Natural killer cell (primary cell): Measurements from ENCODE around the gene DHCR24. TPM values are rescaled to one million over a fixed set of nuclear protein-coding genes. Genes with fewer than 3 reads are reported as not detected.

Experiments
- ATAC-seq, 3 donors: fragments of 150-1000 bp in 2 of 3; fragments of 200-7000 bp in 1 of 3; cut with Tn5 transposase; 1 replicate in 1 of 3; 2 replicates in 2 of 3; pipeline ENCODE4 v1.10.0; 2021; ENCODE audit warnings: mild to moderate bottlenecking in 2 of 3, moderate library complexity in 2 of 3
- DNase-seq, 2 donors: peaks; one replicate each; pipeline versions ENCODE4 v3.0.0 to v3.0.0-alpha.2; 2013 to 2021; ENCODE audit warnings: mixed read lengths in 1 of 2
- H3K27ac ChIP-seq: one replicate; pipeline ENCODE4 v1.5.1; 2013; ENCODE audit warnings: mild to moderate bottlenecking, low read length
- H3K27me3 ChIP-seq: one replicate; pipeline ENCODE4 v1.6.1; 2013; ENCODE audit warnings: low read length; ENCODE audit not compliant: control insufficient read depth, insufficient read depth
- H3K36me3 ChIP-seq: one replicate; pipeline ENCODE4 v1.6.1; 2013; ENCODE audit warnings: low read length; ENCODE audit not compliant: control insufficient read depth, insufficient read depth
- H3K4me1 ChIP-seq: one replicate; pipeline ENCODE4 v1.6.1; 2013; ENCODE audit warnings: low read length; ENCODE audit not compliant: control insufficient read depth, insufficient read depth
- H3K4me3 ChIP-seq: one replicate; pipeline ENCODE4 v1.5.1; 2013; ENCODE audit warnings: low read length
- H3K9me3 ChIP-seq: one replicate; pipeline ENCODE4 v1.6.1; 2013; ENCODE audit warnings: low read length; ENCODE audit not compliant: control insufficient read depth, insufficient read depth
- H3K27ac Mint-ChIP-seq, 2 donors: one replicate each; pipeline ENCODE4 v1.8.0; 2022; ENCODE audit warnings: mild to moderate bottlenecking in 2 of 2, mixed read lengths in 2 of 2, moderate library complexity in 1 of 2
- H3K27me3 Mint-ChIP-seq, 2 donors: one replicate each; pipeline ENCODE4 v1.8.0; 2022; ENCODE audit warnings: low read depth in 2 of 2, mixed read lengths in 2 of 2
- H3K36me3 Mint-ChIP-seq: one replicate; pipeline ENCODE4 v1.8.0; 2022; ENCODE audit warnings: mixed read lengths
- H3K4me1 Mint-ChIP-seq, 2 donors: one replicate each; pipeline ENCODE4 v1.8.0; 2022; ENCODE audit warnings: mixed read lengths in 2 of 2
- H3K4me3 Mint-ChIP-seq: one replicate; pipeline ENCODE4 v1.8.0; 2022; ENCODE audit warnings: mild to moderate bottlenecking, moderate library complexity, mixed read lengths
- H3K9me3 Mint-ChIP-seq, 2 donors: one replicate each; pipeline ENCODE4 v1.8.0; 2022; ENCODE audit warnings: mixed read lengths in 2 of 2
- WGBS: methylation state at CpG from one replicate; pipeline ENCODE4 v1.1.7; 2013; ENCODE audit warnings: missing lambda C conversion rate; ENCODE audit not compliant: insufficient coverage; 5-methylcytosine and 5-hydroxymethylcytosine counted together
- intact Hi-C: fragments of 100-400 bp; cut with micrococcal nuclease; formaldehyde crosslinking; loops from one replicate; pipeline ENCODE4 v1.14.2; 2022
- total RNA-seq, 4 donors: library from RNA; stranded (reverse); fragments of 120-200 nt in 1 of 4; gene quantifications; one replicate each; pipeline versions ENCODE4 v1.2.3 to v1.2.4, GENCODE V29; 2013 to 2022
- TF ChIP-seq, protein P1 (sequence below): fragments of 200-600 bp; IDR thresholded peaks from one replicate; pipeline ENCODE4 v1.8.0; 2022; ENCODE audit warnings: antibody characterized with exemption

The DHCR24 gene
- total RNA-seq, 3 donors from 2014 or later (not counting 1 experiment from before 2014, with no cell fraction given) = 8.7 to 17.2 (median 10.4) TPM

DNA sequence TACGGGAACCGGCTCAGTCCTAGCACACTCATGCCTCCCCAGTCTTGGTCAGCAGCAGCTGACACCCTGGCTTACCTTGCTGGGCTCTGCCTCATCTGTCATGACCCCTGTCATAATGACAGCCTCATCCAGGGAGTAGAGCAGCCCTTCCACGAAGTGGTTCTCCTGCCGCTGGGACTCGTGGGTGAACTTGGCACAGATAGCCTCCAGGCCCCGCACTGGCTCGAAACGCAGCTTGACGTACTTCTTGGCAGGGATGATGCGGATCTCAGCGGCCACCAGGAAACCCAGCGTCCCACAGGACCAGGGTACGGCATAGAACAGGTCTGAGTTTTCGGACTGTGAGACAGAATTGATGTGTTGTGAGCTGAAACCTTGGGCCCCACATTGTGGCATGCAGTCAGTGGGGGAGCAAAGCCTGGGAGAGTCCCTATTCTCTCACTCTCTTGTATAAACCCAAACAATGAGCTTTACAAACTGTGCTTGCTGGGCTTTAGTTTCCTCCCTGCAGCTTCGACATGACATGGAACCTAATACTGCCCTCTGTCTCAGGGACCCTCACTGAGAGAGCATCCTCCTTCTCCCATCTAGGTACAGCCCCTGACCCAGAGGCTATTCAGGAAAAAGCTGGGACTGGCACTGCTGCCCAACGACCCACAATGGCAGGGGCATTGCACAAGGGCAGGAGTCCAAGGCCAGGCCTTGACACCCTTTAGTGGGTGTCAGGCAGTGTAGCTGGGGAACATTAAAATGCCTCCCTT, 15.5 kb downstream of the DHCR24 start:
- H3K27ac ChIP-seq = no peak overlapping the region

DNA sequence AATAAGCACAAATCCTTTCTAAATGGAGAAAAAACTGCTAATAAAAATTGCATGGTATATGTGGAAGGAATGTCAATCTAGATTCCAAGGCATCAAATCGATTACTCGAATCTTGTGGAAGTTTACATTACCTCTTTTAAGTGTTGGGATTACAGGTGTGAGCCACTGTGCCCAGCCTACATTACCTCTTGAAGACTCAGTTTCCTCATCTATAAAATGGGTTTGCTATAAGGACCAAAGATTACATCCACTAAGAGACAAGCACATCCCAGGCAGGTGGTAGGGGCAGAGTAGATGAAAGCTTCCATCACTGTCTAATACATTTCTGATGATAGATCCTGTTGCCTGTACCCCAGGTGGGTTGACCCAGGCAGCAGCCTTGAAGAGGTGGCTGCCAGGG, 16.1 kb downstream of the DHCR24 start:
- 100% methylated on average over 2 of the region's 2 CpGs for WGBS
- H3K36me3 Mint-ChIP-seq = no peaks in the 10 kb centered on the region
- H3K27ac ChIP-seq = no peak overlapping the region
- no peaks in the 10 kb centered on the region for H3K4me1 ChIP-seq
- no peaks in the 10 kb centered on the region for H3K27me3 Mint-ChIP-seq
- no peaks in the 10 kb centered on the region for H3K9me3 Mint-ChIP-seq
- H3K4me1 Mint-ChIP-seq = no peaks in the 10 kb centered on the region
- H3K9me3 ChIP-seq = no peaks in the 10 kb centered on the region
- no peak overlapping the region for H3K4me3 Mint-ChIP-seq
- H3K27ac Mint-ChIP-seq = no peak overlapping the region
- H3K27me3 ChIP-seq = no peaks in the 10 kb centered on the region
- H3K36me3 ChIP-seq = peaks cover 8% of the 10 kb centered on the region
- intact Hi-C loops = no loop called here
- ATAC-seq = no peak
- TF ChIP-seq, protein P1, sequence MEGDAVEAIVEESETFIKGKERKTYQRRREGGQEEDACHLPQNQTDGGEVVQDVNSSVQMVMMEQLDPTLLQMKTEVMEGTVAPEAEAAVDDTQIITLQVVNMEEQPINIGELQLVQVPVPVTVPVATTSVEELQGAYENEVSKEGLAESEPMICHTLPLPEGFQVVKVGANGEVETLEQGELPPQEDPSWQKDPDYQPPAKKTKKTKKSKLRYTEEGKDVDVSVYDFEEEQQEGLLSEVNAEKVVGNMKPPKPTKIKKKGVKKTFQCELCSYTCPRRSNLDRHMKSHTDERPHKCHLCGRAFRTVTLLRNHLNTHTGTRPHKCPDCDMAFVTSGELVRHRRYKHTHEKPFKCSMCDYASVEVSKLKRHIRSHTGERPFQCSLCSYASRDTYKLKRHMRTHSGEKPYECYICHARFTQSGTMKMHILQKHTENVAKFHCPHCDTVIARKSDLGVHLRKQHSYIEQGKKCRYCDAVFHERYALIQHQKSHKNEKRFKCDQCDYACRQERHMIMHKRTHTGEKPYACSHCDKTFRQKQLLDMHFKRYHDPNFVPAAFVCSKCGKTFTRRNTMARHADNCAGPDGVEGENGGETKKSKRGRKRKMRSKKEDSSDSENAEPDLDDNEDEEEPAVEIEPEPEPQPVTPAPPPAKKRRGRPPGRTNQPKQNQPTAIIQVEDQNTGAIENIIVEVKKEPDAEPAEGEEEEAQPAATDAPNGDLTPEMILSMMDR = no peak
- DNase-seq = no peak
- H3K4me3 ChIP-seq = no peak overlapping the region

More for the DNA sequence above, 15.5 kb downstream of the DHCR24 start:
- no peaks in the 10 kb centered on the region for H3K36me3 Mint-ChIP-seq
- WGBS = 94% methylated on average over 16 of the region's 16 CpGs
- Histone ChIP-seq H3K36me3 (peaks cover 8% of the 10 kb centered on the region), H3K9me3 (no peaks in the 10 kb centered on the region), H3K27me3 (no peaks in the 10 kb centered on the region), H3K4me1 (no peaks in the 10 kb centered on the region), H3K4me3 (no peak overlapping the region)
- no peak overlapping the region for H3K27ac Mint-ChIP-seq
- TF ChIP-seq, protein P1 = no peak
- no peaks in the 10 kb centered on the region for H3K27me3 Mint-ChIP-seq
- intact Hi-C loops = no loop called here
- no peaks in the 10 kb centered on the region for H3K4me1 Mint-ChIP-seq
- H3K4me3 Mint-ChIP-seq = no peak overlapping the region
- H3K9me3 Mint-ChIP-seq = no peaks in the 10 kb centered on the region
- DNase-seq (no peak), ATAC-seq (no peak)

DNA sequence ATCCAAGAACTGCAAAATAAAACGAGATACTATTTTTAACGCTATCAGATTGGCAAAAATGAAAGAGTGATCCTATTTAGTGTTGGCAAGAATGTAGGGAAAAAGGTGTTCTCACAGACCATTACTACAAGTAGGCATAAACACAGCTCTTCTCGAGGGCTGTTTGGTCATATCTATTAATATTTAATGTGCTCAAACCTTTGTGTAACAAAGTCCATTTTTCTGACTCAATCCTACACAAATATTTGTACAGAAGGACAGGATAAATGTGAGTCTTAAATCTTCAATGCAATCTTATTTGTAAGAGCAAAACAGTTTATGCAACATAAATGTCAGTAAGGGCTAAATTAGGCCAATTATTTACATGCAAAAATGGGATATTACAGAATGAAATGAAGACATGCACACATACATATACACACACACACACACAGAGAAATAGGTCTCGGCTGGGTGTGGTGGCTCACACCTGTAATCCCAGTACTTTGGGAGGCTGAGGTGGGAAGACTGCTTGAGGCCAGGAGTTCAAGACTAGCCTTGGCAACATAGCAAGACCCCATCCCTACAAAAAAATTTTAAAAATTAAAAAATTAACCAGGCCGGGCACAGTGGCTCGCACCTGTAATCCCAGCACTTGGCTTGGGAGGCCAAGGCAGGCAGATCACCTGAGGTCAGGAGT, 17.7 kb downstream of the DHCR24 start:
- ATAC-seq = no peak
- peaks cover 10% of the 10 kb centered on the region for H3K36me3 ChIP-seq
- TF ChIP-seq, protein P1 = no peak
- H3K27ac Mint-ChIP-seq = no peak overlapping the region
- no peaks in the 10 kb centered on the region for H3K27me3 ChIP-seq
- no peak overlapping the region for H3K4me3 ChIP-seq
- no peaks in the 10 kb centered on the region for H3K9me3 Mint-ChIP-seq
- intact Hi-C loops = no loop called here
- no peaks in the 10 kb centered on the region for H3K27me3 Mint-ChIP-seq
- H3K4me1 ChIP-seq = no peaks in the 10 kb centered on the region
- no peak overlapping the region for H3K27ac ChIP-seq
- peaks cover 8% of the 10 kb centered on the region for H3K36me3 Mint-ChIP-seq
- H3K9me3 ChIP-seq = no peaks in the 10 kb centered on the region
- H3K4me1 Mint-ChIP-seq = no peaks in the 10 kb centered on the region
- no peak for DNase-seq
- WGBS = 96% methylated on average over 5 of the region's 6 CpGs
- H3K4me3 Mint-ChIP-seq = no peak overlapping the region
